ENCODE data around the gene LTC4S.
"Not testable (repeated sequence)": the region's sequence is repeated elsewhere in the genome, so short reads cannot be mapped to it uniquely, and the experiment has no call there.

The LTC4S gene

DNA sequence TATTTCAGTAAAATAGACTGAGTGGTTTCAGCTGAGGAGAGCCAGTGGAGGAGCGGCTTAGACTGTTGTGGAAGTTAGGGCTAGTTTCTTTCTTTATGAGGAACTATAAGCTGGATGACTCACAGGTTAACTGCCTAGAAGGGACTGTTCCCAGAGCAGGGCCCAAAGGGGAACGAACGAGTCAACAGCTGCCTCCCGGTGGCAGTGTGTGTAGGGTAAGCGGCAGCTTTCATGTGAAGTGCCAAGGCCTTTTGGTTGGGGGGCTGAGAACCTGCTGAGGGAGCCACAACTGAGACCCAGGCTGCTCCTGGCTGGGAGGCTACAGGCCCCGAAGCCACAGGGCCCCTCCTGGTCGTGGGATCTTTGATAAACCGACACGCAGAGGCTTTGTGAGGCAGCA lies 33.9 kb downstream of the LTC4S start:
- DNase-seq = no peak

DNA sequence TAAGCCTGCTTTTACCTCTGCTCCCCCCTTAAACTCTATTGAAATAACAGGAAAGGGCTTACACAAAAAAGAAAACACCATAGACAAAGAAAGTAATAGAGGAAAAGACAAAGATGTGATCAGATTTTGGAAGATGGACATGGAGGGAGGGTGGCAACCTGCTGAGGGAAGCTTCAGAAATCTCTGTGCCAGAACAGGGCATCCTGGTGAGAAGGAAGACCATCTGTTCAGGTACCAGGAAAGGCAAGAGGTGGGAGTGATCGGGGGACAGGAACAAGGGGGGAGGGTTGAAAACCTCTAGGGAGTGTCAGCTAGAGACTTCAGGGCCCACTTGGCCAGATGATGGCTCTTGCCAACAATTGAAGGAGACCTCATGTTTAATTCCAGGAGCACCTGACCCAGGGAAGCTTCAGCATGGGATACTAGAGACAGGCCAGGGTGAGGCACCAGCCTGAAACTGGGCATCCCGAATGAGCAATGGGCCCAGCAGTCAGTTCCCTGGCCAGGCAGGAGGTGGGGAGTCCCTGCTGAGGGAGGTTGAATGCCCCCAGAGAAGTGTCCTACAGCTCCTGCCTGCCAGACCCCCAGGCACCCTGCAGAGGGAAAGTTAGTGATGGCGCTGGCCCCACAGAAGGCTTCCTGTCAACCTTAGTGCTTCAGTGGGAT lies 35.1 kb downstream of the LTC4S start:
- DNase-seq = no peak

DNA sequence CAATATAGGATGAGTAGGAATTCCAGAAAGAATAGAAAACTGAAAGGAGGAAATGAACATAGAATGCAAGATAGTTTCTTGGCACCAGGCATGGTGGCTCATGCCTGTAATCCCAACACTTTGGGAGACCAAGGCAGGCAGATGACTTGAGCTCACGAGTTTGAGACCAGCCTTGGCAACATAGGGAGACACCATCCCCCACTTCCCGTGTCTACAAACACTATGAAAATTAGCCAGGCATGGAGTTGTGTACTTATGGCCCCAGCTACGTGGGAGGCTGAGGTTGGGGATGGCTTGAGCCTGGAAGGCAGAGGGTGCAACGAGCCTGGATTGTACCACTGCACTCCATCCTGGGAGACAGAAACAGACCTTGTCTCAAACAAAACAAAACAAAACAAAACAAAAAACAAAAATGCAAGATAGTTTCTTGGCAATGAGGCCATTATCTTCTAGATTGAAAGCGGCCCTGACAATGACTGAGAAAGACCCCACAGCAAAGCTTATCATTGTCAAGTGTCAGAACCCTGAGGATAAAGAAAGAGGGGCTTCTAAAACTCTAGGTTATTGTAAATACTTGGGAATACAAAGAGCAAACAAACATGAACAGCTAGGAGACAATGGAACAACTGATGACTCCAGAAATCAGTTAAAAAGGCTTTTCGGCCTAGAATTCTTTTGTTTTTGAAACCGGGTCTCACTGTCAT lies 36.1 kb downstream of the LTC4S start:
- DNase-seq = no peak

DNA sequence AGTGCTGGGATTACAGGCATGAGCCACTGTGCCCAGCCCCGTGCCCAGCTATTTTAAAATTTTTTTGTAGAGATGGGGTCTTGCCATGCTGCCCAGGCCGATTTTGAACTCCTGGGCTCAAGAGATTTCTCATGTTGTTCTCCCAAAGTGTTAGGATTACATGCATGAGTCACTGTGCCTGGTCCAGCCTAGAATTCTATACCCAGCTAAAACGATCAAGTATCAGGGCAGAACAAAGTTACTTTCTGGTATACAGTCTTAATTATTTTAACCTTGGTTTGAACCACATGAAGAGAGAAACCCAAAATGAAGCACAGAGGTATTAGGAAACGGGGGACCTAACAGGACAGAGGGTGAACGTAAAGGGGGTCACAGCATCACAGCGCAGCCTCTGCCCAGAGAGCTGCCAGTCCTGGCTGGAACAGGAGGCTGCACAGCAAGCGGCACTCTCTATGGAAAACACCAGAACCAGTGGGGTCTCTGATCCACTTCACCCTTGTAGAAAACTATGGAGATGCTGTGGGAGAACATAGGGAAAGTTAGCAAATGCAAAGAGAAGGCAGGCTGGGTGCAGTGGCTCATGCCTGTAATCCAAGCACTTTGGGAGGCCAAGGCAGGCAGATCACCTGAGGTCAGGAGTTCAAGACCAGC lies 37.2 kb downstream of the LTC4S start:
- DNase-seq = no peak

DNA sequence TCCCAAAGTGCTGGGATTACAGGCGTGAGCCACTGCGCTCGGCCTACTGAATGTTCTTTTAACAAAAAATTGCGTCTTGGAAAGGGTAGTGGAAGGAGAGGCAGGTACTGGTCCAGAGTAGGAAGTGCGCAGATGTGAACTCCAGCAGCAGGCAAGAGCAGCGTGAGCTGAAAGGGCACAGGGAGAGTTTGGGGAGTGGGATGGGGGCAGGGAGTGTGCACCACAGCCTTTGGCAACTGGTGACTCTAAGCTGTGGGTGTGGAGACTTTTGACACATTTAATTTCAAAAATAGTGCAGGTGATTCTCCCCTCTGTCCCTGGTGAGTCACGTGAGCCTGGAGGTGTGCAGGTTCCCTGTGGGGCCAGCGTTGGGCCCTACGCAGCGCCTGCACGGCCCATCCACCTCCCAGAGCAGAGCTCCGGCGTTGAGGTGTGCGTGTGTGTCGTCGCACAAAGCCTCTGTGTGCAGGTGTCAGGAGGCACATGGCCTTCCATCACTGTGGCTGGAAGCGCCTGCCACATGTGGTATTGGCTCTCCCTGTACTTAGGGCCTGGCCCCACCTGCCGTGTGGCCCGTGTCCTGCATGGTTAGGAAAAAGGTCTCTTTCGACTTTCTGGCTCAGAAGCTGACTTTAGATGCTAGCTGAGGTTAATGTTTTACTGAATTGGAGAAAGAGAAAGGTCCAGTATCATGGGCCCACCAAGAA lies 38.4 kb downstream of the LTC4S start:
- DNase-seq = no peak

DNA sequence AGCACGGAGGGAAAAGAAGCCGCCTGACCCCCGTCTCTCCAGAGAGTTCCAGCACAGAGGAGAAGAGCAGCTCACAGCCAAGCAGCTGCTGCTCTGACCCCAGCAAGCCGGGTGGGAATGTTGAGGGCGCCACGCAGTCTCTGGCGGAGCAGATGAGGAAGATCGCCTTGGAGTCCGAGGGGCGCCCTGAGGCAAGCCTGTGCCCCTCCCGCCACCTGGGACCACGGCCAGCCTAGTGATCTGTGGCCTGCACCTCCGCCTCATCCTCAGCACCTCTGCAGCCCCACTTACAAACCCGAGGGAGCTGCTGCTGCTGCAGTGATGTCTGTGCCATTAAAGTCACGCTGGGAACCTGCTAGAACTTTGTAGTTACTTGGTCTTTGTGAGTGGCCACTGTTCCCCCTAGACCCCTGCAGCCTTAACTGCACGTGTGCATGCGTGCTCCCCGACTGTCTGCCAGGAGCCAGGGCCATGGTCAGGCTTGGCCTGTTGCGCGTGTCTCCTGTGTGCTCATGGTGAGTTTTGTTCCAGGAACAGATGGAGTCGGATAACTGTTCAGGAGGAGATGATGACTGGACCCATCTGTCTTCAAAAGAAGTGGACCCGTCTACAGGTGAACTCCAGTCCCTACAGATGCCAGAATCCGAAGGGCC lies 39.4 kb downstream of the LTC4S start:
- DNase-seq = no peak

DNA sequence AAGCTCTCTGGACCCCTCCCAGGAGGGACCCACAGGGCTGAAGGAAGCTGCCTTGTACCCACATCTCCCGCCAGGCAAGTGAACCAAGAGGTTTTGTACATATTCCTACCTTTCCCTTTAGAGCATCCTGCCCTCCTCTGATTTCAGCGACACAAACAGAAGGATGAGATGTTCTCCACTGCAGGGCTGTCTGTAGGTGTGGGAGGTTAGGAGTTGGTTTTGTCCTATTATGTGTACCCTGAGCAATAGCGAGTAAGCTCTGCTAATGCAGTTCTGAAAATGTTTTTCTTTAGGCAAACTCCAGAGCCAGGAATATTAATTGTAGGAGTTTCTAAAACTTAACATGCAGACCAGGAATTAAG lies 39.9 kb downstream of the LTC4S start:
- DNase-seq = no peak

DNA sequence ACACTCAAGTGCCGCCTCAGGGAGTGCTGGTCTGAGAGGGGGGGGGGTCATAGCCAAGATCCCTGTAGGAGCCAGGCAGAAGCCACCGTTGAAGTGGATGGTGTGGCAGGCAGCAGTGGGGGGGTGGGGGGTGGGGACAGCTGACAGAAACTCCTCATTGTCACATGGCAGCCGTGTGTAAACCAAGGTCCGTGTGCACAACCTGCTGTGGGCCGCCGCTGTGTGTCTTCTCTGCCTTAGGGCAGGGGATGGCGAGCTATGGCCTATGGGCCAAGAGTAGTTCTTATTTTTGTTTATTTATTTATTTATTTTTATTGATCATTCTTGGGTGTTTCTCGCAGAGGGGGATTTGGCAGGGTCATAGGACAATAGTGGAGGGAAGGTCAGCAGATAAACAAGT lies 40.3 kb downstream of the LTC4S start:
- DNase-seq = no peak

DNA sequence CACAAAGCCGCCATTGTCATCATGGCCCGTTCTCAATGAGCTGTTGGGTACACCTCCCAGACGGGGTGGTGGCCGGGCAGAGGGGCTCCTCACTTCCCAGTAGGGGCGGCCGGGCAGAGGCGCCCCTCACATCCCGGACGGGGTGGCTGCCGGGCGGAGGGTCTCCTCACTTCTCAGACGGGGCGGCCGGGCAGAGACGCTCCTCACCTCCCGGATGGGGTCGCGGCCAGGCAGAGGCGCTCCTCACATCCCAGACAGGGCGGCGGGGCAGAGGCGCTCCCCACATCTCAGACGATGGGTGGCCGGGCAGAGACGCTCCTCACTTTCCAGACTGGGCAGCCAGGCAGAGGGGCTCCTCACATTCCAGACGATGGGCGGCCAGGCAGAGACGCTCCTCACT lies 41.1 kb downstream of the LTC4S start:
- DNase-seq = not testable (repeated sequence)

DNA sequence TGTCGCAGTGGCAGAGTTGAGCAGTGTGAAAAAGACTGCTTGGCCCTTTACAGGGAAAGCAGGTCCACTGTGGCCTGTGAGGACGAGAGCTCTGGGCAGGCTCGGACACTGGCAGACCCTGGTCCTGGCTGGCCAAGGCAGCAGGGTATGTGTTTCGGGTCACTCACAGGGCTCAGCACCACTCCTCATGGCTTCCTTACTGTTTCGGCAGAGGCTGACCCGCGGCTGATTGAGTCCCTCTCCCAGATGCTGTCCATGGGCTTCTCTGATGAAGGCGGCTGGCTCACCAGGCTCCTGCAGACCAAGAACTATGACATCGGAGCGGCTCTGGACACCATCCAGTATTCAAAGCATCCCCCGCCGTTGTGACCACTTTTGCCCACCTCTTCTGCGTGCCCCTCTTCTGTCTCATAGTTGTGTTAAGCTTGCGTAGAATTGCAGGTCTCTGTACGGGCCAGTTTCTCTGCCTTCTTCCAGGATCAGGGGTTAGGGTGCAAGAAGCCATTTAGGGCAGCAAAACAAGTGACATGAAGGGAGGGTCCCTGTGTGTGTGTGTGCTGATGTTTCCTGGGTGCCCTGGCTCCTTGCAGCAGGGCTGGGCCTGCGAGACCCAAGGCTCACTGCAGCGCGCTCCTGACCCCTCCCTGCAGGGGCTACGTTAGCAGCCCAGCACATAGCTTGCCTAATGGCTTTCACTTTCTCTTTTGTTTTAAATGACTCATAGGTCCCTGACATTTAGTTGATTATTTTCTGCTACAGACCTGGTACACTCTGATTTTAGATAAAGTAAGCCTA lies 42.6 kb downstream of the LTC4S start:
- peak; percentile 77 for DNase-seq

DNA sequence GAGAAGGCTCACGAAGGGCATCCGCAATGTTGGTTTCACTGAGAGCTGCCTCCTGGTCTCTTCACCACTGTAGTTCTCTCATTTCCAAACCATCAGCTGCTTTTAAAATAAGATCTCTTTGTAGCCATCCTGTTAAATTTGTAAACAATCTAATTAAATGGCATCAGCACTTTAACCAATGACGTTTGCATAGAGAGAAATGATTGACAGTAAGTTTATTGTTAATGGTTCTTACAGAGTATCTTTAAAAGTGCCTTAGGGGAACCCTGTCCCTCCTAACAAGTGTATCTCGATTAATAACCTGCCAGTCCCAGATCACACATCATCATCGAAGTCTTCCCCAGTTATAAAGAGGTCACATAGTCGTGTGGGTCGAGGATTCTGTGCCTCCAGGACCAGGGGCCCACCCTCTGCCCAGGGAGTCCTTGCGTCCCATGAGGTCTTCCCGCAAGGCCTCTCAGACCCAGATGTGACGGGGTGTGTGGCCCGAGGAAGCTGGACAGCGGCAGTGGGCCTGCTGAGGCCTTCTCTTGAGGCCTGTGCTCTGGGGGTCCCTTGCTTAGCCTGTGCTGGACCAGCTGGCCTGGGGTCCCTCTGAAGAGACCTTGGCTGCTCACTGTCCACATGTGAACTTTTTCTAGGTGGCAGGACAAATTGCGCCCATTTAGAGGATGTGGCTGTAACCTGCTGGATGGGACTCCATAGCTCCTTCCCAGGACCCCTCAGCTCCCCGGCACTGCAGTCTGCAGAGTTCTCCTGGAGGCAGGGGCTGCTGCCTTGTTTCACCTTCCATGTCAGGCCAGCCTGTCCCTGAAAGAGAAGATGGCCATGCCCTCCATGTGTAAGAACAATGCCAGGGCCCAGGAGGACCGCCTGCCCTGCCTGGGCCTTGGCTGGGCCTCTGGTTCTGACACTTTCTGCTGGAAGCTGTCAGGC lies 43.6 kb downstream of the LTC4S start:
- DNase-seq = peak; percentile 17

DNA sequence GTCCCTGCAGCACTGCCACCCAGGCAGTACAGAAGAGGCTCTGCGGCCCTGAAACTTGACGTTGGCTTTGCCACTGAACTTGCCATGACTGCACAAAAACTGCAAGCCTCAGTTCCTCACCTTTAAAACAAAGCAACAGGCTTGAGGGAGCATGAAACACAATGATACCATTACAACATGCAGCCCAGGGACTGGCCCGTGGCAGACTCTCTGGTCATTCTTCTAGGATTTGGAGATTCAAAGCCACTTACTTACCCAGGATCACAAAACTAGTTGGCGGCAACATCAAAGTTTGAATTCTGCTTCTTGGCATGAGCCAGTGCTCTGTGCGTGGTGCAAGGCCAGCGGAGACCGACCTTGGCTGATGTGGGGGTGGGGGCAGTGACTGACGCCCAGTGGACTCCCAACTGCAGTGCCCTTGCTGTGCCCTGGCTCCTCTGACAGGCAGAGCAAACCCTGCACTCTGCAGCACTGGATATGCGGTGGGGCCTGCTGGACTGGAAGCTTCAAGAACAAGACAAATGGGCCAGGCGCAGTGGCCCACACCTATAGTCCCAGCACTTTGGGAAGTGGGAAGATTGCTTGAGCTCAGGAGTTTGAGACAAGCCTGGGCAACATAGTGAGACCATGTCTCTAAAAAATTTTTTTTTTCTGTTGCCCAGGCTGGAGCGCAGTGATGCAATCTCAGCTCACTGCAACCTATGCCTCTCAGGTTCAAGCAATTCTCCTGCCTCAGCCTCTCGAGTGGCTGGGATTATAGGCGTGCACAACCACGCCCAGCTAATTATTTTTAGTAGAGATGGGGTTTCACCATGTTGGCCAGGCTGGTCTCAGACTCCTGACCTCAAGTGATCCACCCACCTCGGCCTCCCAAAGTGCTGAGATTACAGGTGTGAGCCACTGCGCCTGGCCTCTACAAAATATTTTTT lies 45.8 kb downstream of the LTC4S start:
- peak; percentile 32 for DNase-seq

DNA sequence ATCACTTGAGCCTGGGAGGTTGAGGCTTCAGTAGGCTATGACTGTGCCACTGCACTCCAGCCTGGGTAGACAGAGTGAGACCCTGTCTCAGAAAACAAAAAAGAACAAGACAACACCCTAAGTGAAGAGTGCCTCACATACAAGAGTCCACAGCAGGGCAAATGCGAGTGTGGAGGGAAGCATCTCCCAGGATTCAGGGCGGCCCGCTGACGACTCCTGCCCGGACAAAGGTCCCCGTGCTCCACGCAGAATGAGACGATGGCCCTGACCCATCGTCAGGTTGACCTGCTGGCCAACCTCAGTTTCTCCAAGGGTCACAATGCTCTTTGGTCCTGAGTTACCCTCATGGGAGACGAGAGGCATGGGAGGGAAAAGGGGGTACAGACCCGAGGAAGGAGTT lies 46.5 kb downstream of the LTC4S start:
- DNase-seq = peak; percentile 18

DNA sequence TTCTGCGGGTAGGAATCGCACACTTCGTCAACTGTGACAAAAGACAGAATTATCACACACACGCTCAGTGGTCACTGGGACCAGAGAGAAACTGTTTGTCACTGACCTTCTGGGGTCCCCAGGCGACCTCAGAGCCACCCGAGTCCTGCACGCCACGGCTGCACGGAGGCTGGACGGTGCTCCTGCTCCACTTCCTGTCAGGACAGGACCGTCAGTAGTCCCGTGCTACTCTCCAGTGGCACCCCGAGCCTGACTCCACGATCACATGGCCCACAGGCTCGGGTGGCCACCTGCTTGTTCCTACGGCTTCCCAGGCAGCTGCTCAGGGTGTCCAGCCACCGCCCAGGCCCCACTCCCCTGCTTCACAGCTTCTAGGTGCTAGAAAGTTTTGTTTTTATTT lies 47.0 kb downstream of the LTC4S start:
- peak; percentile 19 for DNase-seq

DNA sequence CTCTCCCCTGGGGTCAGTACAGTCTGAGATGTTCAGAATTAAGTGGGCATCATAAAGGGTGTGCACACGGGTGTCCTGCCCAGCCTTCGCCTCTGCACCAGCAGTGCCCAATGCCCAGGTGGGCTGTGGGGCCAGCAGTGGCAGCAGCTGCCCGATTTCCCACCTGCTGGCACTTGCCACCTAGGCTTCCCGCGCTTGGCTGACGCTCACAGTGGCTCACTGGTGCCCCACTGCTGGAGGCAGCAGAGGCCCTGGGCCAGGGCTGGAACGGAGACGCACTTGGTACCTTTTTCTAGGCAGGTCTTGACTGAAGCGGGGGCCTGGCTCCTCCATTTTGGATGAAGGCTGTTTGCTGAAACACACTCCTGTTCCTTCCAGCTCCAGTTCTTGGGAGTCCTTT lies 47.8 kb downstream of the LTC4S start:
- DNase-seq = peak; percentile 22

Data from CD4-positive, alpha-beta T cell treated with Interleukin-12 subunit alpha and Interleukin-12 subunit beta, for 1 hour (primary cell).